ENCODE results near the gene VAPB. TPM values are rescaled to one million over a fixed set of nuclear protein-coding genes. Genes with fewer than 3 reads are reported as not detected.
"Not testable (repeated sequence)": the region's sequence is repeated elsewhere in the genome, so short reads cannot be mapped to it uniquely, and the experiment has no call there.

VAPB gene
- total RNA-seq, 2 donors from 2014 or later = 57.4 to 63.5 TPM

DNA sequence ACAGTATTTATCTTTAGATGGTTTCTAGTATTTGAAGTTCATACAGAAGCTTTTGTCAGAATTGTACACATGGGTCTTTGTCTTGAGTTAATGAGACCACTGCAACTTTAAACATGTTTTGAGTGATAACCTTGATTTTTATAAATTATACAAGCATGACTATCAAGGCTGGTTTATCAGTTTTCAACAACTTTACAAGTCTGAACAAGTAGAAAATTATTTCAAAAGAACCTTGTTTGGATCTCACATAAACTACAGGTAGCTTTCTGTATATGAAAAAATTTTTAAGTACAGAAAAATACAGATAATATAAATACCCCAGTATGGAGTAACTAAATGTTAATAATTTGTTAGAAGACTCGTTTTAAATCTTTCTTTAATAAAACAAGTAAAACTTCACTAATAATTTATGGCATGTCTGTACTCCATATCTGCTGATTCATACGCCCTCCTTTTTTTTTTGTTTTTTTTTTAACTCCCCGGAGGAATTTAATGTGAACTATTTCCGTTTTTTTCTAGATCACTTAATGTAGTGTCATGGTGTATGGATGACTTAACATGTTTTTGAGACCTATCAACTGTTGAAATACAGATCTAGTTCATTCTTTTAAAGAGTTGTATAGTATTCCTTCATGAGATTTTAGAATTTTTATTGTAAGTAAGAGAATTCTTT is 18.3 kb downstream of the VAPB start:
- H3K27ac ChIP-seq = no peak overlapping the region
- intact Hi-C loops (cut with DNase I) = no loop called here
- H3K27me3 ChIP-seq = no peaks in the 10 kb centered on the region
- H3K9ac ChIP-seq (ENCODE audit: low read depth in 2 of 2, low read length in 2 of 2) = no peak overlapping the region
- no peaks in the 10 kb centered on the region for H3K4me1 ChIP-seq
- H3K36me3 ChIP-seq = no peaks in the 10 kb centered on the region
- TF ChIP-seq, protein P1, sequence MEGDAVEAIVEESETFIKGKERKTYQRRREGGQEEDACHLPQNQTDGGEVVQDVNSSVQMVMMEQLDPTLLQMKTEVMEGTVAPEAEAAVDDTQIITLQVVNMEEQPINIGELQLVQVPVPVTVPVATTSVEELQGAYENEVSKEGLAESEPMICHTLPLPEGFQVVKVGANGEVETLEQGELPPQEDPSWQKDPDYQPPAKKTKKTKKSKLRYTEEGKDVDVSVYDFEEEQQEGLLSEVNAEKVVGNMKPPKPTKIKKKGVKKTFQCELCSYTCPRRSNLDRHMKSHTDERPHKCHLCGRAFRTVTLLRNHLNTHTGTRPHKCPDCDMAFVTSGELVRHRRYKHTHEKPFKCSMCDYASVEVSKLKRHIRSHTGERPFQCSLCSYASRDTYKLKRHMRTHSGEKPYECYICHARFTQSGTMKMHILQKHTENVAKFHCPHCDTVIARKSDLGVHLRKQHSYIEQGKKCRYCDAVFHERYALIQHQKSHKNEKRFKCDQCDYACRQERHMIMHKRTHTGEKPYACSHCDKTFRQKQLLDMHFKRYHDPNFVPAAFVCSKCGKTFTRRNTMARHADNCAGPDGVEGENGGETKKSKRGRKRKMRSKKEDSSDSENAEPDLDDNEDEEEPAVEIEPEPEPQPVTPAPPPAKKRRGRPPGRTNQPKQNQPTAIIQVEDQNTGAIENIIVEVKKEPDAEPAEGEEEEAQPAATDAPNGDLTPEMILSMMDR (IDR thresholded peaks at IDR 0.05) = no peak
- no peaks in the 10 kb centered on the region for H3K9me3 ChIP-seq
- H3K4me3 ChIP-seq = no peak overlapping the region
- DNase-seq = no peak

DNA sequence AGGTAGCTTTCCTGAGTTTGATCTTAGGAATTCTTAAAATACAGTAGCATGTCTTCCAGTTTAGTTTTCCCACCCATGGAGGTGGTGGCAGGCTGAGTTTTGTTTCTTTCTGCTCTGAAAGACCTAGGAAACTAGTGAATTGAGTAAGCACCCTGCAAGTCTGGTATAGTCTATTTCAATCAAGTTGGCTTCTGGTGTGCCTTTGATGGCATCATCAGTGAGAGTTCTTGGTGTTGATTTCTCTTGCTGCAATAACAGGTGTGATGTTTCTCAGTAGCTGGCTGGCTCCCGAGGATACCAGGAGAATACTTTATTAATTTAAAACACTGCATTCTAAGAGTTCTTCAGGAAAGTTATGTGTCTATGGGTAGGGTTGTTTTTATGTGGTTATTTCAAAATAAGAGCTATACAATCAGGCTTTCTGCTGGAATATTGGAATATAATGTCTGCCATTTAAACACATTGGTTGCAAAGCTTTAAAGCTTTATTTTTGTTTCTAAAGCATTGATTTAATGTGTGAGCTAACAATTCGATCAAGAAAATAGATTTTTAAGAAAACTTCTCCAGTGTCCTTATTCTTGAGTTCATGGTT is 19.0 kb downstream of the VAPB start:
- Histone ChIP-seq H3K27me3 (no peaks in the 10 kb centered on the region), H3K36me3 (no peaks in the 10 kb centered on the region), H3K9me3 (no peaks in the 10 kb centered on the region), H3K27ac (no peak overlapping the region), H3K9ac (ENCODE audit: low read depth in 2 of 2, low read length in 2 of 2) (no peak overlapping the region), H3K4me1 (no peaks in the 10 kb centered on the region), H3K4me3 (no peak overlapping the region)
- no peak for DNase-seq
- TF ChIP-seq, protein P1 (IDR thresholded peaks at IDR 0.05) = no peak
- intact Hi-C loops (cut with DNase I) = no loop called here

DNA sequence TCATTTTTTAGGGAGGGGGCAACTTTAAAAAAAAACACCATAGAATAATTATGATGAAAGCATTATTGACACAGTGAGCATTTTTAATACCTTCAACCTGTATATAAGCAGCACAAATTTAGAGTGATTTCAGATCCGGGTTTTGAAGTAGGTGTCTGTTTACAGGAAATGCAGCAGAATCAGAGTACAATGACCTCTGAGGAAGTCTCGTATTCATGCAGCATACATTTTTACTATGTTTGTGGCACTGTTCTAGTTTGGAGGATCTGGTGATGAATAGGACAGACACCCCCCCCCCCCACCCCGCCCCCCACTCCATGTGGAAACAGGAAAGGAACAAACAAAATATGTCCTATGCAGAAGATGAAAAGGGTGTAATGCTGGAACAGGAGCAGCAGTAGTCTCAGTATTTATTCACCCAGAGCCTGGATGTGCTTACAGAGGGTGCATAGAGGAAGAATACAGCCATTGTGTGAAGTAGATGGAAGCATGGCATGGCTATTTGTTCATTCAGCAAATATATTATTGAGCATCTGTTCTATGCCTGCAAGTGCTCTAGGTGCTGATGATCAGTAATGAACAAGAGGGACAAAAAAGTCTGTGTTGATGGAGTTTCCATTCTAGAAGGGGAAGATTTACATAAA is 19.7 kb downstream of the VAPB start:
- no peaks in the 10 kb centered on the region for H3K36me3 ChIP-seq
- no peak overlapping the region for H3K27ac ChIP-seq
- no peaks in the 10 kb centered on the region for H3K27me3 ChIP-seq
- intact Hi-C loops (cut with DNase I) = no loop called here
- no peak overlapping the region for H3K4me3 ChIP-seq
- TF ChIP-seq, protein P1 (IDR thresholded peaks at IDR 0.05) = no peak
- no peaks in the 10 kb centered on the region for H3K9me3 ChIP-seq
- H3K4me1 ChIP-seq = no peaks in the 10 kb centered on the region
- DNase-seq = no peak
- no peak overlapping the region for H3K9ac ChIP-seq (ENCODE audit: low read depth in 2 of 2, low read length in 2 of 2)

DNA sequence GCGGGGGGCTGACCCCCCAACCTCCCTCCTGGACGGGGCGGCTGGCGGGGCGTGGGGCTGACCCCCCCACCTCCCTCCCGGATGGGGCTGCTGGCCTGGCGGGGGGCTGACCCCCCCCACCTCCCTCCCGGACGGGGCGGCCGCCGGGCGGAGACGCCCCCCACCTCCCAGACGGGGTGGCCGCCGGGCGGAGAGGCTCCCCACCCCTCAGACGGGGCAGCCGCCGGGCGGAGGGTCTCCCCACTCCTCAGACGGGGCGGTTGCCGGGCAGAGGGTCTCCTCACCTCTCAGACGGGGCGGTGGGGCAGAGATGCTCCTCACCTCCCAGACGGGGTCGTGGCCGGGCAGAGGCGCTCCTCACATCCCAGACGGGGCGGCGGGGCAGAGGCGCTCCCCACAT is 25.2 kb downstream of the VAPB start:
- H3K27me3 ChIP-seq; H3K9ac ChIP-seq (ENCODE audit: low read depth in 2 of 2, low read length in 2 of 2); intact Hi-C loops (cut with DNase I); H3K27ac ChIP-seq; H3K4me1 ChIP-seq; H3K36me3 ChIP-seq; H3K9me3 ChIP-seq; H3K4me3 ChIP-seq; DNase-seq: not testable (repeated sequence)

DNA sequence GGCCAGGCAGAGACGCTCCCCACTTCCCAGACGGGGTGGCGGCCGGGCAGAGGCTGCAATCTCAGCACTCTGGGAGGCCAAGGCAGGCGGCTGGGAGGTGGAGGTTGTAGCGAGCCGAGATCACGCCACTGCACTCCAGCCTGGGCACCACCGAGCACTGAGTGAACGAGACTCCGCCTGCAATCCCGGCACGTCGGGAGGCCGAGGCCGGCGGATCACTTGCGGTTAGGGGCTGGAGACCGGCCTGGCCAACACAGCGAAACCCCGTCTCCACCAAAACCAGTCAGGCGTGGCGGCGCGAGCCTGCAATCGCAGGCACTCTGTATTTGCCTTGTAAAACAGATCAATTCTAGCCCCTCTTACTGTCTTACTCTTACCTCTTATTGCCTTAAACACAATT is 25.8 kb downstream of the VAPB start:
- DNase-seq; H3K4me3 ChIP-seq; H3K9ac ChIP-seq (ENCODE audit: low read depth in 2 of 2, low read length in 2 of 2); H3K9me3 ChIP-seq; H3K27ac ChIP-seq; H3K36me3 ChIP-seq; intact Hi-C loops (cut with DNase I); H3K27me3 ChIP-seq; H3K4me1 ChIP-seq: not testable (repeated sequence)

DNA sequence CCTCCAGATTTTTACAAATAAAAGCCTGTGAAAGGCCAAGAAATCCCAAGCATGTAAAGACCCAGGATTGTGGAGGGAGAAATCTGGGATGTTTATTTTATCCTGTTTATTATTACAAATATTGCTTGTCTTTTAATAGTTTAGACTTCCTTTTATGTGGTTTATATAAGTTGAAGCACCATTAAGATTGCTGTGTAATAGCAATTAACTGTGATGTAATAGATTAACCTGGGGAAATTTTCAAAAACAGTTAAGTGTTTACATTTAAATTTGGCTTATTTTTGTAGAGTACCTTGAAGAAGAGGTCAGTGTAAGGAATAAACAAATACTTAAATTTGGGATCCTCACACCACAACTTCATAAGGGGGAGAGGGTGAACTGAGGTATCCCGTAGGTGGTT is 27.0 kb downstream of the VAPB start:
- intact Hi-C loops (cut with DNase I) = no loop called here
- no peak for DNase-seq
- TF ChIP-seq, protein P1 (IDR thresholded peaks at IDR 0.05) = no peak
- Histone ChIP-seq H3K36me3 (no peaks in the 10 kb centered on the region), H3K27ac (no peak overlapping the region), H3K9me3 (no peaks in the 10 kb centered on the region), H3K4me3 (no peak overlapping the region), H3K27me3 (no peaks in the 10 kb centered on the region), H3K9ac (ENCODE audit: low read depth in 2 of 2, low read length in 2 of 2) (no peak overlapping the region), H3K4me1 (no peaks in the 10 kb centered on the region)
